GM23338 (cell line): ENCODE measurements around the gene SF3A1.

Source experiments
- CREB1 ChIP-seq: fragments of 250-450 bp; sonication (Bioruptor Pico); IDR thresholded peaks from 2 replicates; pipeline ENCODE4 v1.5.0; 2020; ENCODE audit warnings: low read depth, mild to moderate bottlenecking, moderate library complexity
- CTCF ChIP-seq, 2 experiments: fragments of 200-600 bp in 1 of 2; sonication (generic) in 1 of 2; conservative IDR thresholded peaks; 2 replicates each; pipeline versions ENCODE4 v1.5.1 to v1.6.1; 2016 to 2017; ENCODE audit warnings: antibody characterized with exemption in 2 of 2, low read depth in 2 of 2, mild to moderate bottlenecking in 2 of 2, moderate library complexity in 1 of 2
- ETS1 ChIP-seq: IDR thresholded peaks from 2 replicates; pipeline ENCODE4 v1.6.1; 2016; ENCODE audit warnings: antibody characterized with exemption
- EZH2 ChIP-seq: fragments of 200-600 bp; sonication (generic); IDR thresholded peaks from one replicate; pipeline ENCODE4 v1.8.0; 2017; ENCODE audit warnings: antibody characterized with exemption, mild to moderate bottlenecking, low read depth; ENCODE audit not compliant: unreplicated experiment
- EZH2phosphoT487 ChIP-seq: fragments of 200-600 bp; sonication (generic); IDR thresholded peaks from one replicate; pipeline ENCODE4 v1.8.1; 2018; ENCODE audit warnings: antibody characterized with exemption; ENCODE audit not compliant: unreplicated experiment
- JUNB ChIP-seq: IDR thresholded peaks from one replicate; pipeline ENCODE4 v1.6.1; 2016; ENCODE audit warnings: antibody characterized with exemption; ENCODE audit not compliant: unreplicated experiment
- NANOG ChIP-seq: IDR thresholded peaks from 2 replicates; pipeline ENCODE4 v1.6.1; 2016; ENCODE audit warnings: antibody characterized with exemption, borderline replicate concordance
- POLR2AphosphoS5 ChIP-seq: IDR thresholded peaks from 2 replicates; pipeline ENCODE4 v1.6.1; 2016; ENCODE audit warnings: antibody characterized with exemption, low read depth
- REST ChIP-seq: IDR thresholded peaks from one replicate; pipeline ENCODE4 v1.6.1; 2018; ENCODE audit warnings: antibody characterized with exemption; ENCODE audit not compliant: unreplicated experiment
- STAT1 ChIP-seq: IDR thresholded peaks from one replicate; pipeline ENCODE4 v1.6.1; 2016; ENCODE audit warnings: antibody characterized with exemption; ENCODE audit not compliant: unreplicated experiment
- ZNF114 ChIP-seq: fragments of 250-450 bp; sonication (Bioruptor Pico); IDR thresholded peaks from 2 replicates; pipeline ENCODE4 v1.5.0; 2020; ENCODE audit warnings: mild to moderate bottlenecking, moderate library complexity
- ZNF331 ChIP-seq: fragments of 250-450 bp; sonication (Bioruptor Pico); IDR thresholded peaks from 2 replicates; pipeline ENCODE4 v1.5.0; 2020; ENCODE audit warnings: low read depth, mild to moderate bottlenecking, moderate library complexity
- ZNF462 ChIP-seq: fragments of 250-450 bp; sonication (Bioruptor Pico); IDR thresholded peaks from 2 replicates; pipeline ENCODE4 v1.5.0; 2020; ENCODE audit warnings: mild to moderate bottlenecking, moderate library complexity

- TF ChIP-seq CTCF (conservative IDR thresholded peaks at IDR 0.05; ENCODE audit: low read depth in 2 of 2): no peak
- no peak for TF ChIP-seq EZH2
- TF ChIP-seq POLR2AphosphoS5: no peak
- TF ChIP-seq REST: no peak
- TF ChIP-seq ZNF114 (CRISPR knock-in tag): no peak
- no peak for TF ChIP-seq EZH2phosphoT487
- TF ChIP-seq CREB1 (CRISPR knock-in tag): no peak
- no peak for TF ChIP-seq STAT1
- no peak for TF ChIP-seq ETS1
- no peak for TF ChIP-seq NANOG
- TF ChIP-seq ZNF462 (CRISPR knock-in tag): no peak
- no peak for TF ChIP-seq ZNF331 (CRISPR knock-in tag)
- TF ChIP-seq JUNB: no peak
Observed at GRCh38 chr22:30406400-30406799, 49.7 kb upstream of the SF3A1 start.
